Tibial nerve (tissue), 3 donors: Measurements from ENCODE around the gene S100A4.

ENCODE experiments used
- EP300 ChIP-seq, 2 donors: sonication (generic); formaldehyde crosslinking; IDR thresholded peaks; one replicate each; pipeline ENCODE4 v1.6.1; 2017; ENCODE audit warnings: antibody characterized with exemption in 2 of 2, mild to moderate bottlenecking in 1 of 2
- POLR2A ChIP-seq, 2 donors: fragments of 450-650 bp; IDR thresholded peaks; one replicate each; pipeline ENCODE4 v1.6.1; 2017; ENCODE audit warnings: antibody characterized with exemption in 2 of 2, mild to moderate bottlenecking in 2 of 2, moderate library complexity in 2 of 2

DNA sequence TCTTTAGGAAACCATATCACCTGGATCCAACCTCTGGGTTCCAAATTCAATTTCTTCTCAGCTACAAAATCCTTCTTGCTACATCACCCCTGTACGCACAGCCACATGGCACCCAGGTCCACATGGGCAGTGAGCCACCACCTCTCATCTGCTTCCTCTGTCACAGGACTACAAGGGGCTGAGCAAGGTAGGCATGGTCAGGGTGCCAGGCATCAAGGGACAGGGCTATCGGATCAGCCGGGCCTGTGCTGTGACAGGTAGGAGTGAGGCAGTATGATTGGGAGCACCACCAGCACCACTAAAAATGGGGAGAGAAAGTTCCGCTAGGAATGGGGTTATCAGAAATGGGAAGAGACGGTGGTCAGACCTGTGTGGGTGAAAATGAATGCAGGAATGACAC is 39.2 kb downstream of the S100A4 start:
- TF ChIP-seq EP300 (IDR thresholded peaks at IDR 0.05) = no peak
- no peak for TF ChIP-seq POLR2A (IDR thresholded peaks at IDR 0.05)
